AG09319 (cell line): ENCODE measurements around the gene PMAIP1.

Source experiments
- DNase-seq: peaks from one replicate; pipeline ENCODE4 v3.0.0-alpha.2; 2010; ENCODE audit warnings: low read depth; ENCODE audit errors: extremely low read depth
- TF ChIP-seq, protein P1 (sequence below): IDR thresholded peaks from 2 replicates; pipeline ENCODE4 v1.5.1; 2011; ENCODE audit warnings: low read depth, mild to moderate bottlenecking, inconsistent platforms, low read length, moderate library complexity

Gene PMAIP1

DNA sequence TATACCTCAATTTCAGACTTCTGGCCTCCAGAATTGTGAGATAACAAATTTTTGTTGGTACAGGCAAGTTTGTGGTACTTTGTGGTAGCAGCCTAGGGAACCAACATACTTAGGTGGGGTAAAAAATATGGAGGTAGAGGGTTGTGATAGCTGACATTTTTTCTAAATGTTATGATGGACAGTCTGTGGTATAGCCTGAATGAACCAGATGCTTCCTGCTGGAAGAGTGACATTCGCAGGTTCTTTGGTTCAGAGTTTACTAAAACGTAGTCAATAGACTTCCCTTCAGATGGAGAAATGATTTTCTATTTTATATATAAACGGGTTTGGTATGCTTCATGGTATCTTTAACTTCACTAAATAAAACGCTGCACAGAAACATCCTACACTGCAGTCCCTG is 42.8 kb downstream of the PMAIP1 start:
- DNase-seq = no peak
- TF ChIP-seq, protein P1, sequence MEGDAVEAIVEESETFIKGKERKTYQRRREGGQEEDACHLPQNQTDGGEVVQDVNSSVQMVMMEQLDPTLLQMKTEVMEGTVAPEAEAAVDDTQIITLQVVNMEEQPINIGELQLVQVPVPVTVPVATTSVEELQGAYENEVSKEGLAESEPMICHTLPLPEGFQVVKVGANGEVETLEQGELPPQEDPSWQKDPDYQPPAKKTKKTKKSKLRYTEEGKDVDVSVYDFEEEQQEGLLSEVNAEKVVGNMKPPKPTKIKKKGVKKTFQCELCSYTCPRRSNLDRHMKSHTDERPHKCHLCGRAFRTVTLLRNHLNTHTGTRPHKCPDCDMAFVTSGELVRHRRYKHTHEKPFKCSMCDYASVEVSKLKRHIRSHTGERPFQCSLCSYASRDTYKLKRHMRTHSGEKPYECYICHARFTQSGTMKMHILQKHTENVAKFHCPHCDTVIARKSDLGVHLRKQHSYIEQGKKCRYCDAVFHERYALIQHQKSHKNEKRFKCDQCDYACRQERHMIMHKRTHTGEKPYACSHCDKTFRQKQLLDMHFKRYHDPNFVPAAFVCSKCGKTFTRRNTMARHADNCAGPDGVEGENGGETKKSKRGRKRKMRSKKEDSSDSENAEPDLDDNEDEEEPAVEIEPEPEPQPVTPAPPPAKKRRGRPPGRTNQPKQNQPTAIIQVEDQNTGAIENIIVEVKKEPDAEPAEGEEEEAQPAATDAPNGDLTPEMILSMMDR = no peak

DNA sequence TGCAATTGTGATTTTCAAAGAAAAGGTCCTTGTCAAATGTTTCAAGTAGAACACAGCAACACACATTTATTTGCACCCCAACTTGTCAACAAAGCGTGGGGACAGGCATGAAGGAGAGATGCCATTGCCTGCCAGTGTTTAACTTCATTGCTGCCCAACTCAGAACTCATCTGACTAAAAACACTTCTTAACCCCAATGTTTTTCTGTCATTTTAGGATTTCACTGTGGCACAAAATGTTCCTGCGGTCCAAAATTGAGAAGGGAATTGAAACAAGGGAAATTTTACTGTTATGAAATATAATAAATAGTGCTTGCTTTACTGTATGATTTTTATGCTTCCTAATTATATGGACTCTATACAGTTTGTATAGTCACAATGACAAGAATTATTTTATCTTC is 45.7 kb downstream of the PMAIP1 start:
- TF ChIP-seq, protein P1 = no peak

DNA sequence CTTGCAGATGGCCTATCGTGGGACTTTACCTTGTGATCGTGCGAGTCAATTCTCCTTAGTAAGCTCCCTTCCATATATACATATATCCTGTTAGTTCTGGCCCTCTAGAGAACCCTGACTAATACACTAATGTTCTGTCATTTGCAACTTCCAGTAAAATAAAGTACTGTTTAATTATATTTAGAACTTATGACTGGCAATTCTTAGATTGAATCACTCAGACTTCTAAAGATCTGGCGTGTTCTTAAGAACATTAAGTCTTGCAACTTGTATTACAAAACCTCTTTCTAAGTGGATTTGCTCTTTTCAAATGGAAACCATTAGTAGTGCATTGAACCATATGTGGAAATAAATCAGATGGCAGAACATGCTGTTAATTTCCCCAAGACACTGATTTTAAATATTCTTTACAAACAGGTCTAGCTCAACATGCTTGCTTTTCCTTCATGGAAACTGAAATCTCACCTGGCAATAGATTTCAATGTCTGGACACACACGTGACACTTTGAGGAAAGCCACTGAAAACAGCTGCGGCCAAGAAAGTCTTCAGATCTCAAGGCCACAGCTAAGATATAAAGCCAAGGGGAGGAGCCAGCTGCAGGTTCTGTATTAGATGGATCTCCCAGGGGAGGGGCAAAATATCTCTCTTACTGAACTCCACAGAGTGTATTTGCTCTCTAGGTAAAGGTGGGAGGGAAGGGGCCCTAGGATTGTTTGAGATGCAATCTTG is 50.6 kb downstream of the PMAIP1 start:
- TF ChIP-seq, protein P1 = no peak
- no peak for DNase-seq

More for the DNA sequence above, 45.7 kb downstream of the PMAIP1 start:
- no peak for DNase-seq

DNA sequence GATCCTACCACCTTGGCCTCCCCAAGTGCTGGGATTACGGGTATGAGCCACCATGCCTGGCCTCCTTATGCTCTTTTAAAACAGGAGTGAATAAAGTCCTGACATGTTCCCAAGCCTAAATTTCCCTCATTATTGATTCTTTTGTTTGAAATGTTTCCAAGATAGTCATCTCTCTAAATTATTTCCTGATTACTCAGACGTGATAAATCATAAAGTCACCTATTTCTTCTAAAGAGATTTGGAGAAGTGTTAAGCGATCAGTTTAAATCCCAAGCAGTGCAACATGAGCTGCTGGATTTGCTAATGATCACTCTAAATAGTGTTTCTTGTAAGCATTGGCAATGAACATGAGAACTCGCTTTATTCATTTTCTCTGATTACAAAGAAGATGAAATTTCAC is 51.8 kb downstream of the PMAIP1 start:
- no peak for DNase-seq
- TF ChIP-seq, protein P1 = no peak

DNA sequence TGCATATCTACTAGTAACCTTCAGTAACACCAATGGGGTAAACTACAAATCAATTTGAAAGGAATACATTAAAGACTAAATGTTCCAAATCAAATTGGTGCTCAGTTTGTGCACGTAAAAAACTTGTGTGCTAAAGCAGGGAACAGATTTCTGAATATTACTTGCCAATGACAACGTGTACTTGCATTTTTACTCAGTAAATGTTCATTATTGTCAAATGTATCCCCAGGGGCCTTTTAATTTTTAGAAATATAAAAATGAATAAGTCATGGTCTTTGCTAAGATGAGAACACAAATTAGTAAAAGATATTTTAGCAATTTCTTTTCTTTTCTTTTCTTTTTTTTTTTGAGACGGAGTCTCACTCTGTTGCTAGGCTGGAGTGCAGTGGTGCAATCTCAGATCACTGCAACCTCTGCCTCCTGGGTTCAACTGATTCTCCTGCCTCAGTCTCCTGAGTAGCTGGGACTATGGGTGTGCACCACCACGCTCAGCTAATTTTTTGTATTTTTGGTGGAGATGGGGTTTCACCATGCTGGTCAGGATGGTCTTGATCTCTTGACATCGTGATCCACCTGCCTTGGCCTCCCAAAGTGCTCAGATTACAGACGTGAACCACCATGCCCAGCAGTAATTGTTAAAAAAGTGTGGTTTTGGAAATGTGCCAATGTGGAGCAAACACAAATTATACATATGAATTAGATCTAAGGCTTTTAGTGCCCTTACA is 52.6 kb downstream of the PMAIP1 start:
- TF ChIP-seq, protein P1 = no peak
- no peak for DNase-seq
